HG03060 (cell line): Measurements from ENCODE around the gene EPHB2.

Experiments
- ATAC-seq: cut with Tn5 transposase; IDR thresholded peaks from one replicate; pipeline ENCODE4 v1.9.1; 2021; ENCODE audit warnings: low read depth, moderate number of reproducible peaks; ENCODE audit not compliant: unreplicated experiment

EPHB2 gene

DNA sequence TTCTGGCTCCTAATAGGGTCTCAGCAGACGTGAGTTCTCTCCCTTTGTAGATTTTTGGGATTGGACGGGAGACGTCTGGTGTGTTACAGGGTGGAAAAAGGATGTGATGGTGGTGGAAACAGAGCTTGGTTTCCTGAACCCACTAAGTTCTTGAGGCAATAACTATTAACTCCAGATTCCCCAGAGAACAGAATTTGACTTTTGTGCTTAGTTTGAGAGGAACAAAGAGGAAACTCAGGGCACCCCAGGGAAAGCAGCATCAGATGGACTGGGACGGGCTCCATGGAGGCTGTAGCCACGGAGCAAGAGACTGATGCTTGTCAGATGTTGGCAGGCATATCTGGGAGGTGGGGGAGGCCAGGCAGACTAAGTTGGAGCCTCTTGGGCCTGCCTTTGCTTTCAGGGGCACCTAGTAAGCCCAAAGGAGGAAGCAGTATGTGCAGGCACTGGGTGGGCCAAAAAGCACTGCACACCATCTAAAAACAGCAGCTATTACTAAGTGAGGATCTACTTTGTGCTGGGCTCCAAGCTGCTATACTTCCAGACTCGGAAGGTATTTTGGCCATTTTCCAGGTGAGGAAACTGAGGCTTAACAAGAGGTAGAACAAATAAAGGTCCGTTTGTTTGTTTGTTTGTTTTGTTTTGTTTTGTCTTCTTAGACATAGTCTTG is 66.9 kb downstream of the EPHB2 start:
- ATAC-seq, result no peak

DNA sequence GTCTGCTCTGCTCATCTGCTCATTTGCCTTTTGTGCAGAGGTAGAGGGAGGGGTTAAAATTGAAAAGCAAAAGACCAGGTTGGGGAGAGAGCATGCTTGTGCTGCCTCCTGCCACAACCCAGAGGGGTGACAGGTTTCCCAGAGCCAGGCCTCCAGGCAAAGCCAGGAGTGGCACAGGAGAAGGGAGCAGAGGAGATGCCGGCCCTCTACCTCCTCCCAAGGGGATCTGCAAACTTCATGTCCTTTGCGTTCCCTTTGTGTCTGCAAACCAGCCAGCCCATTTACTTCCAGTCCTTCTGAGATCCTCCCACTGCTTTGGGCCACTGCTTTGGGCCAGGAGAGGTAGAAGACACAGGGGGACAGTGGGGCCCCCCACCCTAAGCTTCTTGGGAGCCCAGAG is 67.8 kb downstream of the EPHB2 start:
- no peak for ATAC-seq

DNA sequence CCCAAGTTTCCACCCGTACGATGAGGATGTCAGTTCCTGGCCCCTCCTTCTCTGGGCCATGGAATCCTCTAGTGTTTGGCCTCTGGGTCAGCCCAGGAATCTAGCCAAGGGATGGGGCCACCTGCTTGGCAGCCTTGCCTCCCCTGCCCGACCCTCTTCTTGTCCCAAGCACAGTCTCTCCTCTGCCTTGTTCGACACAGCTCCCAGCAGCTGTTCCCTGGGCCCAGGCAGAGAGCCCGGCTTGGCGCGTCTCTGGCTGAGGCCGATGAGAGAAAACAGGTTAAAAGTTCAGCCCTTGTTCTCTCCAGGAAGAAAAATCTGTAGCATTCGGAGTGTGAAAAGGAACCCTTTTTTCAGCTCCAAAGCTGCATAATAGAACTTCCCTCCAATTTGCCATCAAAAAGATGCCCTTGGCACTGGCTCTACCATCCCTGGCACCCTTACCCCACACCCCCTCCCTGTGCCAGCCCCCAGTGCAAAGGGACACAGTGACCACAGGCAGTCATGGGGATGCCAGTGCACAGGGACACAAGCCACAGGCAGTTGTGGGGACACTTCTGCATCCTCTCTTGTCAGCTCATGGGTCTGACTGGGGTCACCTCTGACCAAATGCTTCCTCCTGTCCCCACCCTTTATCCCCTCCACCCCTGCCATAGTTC is 68.4 kb downstream of the EPHB2 start:
- ATAC-seq, result no peak

DNA sequence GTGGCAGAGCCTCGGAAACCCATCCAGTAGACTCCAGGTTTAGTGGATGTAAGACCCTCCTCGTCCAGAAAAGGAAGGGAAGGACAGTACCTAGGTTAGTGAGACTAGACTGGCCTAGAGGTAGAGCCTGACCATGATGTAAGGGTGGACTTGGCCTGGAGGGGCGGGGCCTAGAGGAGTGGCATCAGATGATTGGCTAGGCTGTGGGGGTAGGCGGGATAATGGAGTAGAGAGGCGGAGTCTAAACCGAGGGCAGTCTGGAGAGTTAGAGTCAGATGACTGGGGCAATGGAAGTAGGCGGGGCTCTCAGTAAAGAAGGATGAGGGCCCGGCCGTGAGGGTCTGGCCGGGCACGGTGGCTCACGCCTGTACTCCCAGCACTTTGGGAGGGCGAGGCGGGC is 70.1 kb downstream of the EPHB2 start:
- ATAC-seq, result no peak

DNA sequence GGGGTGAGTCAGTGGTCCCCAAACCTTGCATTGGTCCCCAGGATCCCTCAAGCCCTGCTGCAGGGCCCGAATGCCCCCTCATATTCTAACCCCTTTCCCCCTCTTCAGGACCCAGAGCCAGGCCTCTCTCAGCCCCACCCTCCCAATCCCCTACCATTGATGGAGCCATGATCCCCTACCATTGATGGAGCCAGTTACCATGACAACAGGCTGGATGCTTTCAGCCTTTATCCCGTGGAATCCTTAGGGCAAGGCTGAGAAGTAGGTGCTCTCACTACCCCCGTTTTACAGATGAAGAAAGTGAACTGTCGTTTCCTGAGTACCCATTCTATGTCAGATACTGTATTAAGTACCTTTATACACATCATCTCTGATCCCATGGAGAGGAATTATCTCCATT is 70.8 kb downstream of the EPHB2 start:
- no peak for ATAC-seq

DNA sequence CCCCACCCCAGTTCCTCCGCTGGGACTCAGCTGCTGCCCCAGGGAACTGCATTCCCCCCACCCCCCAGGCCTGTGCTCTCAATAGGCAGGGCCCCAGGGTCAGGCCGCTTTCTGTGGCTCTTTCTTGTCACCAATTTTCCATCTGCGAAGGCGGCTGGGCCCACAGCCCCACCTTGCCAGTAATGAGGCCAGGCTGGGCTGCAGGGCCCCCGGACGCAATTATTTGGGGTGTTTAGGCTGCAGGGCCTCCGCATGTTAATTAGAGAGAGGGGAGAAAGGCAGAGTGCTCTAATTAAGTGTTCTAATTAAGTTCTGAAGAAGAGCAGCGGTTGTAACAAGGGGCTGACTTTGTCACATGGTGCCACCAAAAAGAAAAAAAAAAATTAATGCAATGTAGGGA is 71.8 kb downstream of the EPHB2 start:
- no peak for ATAC-seq

DNA sequence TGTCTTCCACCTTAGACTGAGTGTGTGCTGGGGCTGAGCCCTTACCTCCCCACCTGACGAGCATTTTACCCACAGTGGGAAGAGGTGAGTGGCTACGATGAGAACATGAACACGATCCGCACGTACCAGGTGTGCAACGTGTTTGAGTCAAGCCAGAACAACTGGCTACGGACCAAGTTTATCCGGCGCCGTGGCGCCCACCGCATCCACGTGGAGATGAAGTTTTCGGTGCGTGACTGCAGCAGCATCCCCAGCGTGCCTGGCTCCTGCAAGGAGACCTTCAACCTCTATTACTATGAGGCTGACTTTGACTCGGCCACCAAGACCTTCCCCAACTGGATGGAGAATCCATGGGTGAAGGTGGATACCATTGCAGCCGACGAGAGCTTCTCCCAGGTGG is 73.7 kb downstream of the EPHB2 start:
- no peak for ATAC-seq

DNA sequence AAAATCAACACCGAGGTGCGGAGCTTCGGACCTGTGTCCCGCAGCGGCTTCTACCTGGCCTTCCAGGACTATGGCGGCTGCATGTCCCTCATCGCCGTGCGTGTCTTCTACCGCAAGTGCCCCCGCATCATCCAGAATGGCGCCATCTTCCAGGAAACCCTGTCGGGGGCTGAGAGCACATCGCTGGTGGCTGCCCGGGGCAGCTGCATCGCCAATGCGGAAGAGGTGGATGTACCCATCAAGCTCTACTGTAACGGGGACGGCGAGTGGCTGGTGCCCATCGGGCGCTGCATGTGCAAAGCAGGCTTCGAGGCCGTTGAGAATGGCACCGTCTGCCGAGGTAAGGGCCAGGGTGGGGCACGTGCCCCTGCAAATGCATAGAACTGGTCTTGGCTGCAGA is 74.1 kb downstream of the EPHB2 start:
- ATAC-seq, result no peak

DNA sequence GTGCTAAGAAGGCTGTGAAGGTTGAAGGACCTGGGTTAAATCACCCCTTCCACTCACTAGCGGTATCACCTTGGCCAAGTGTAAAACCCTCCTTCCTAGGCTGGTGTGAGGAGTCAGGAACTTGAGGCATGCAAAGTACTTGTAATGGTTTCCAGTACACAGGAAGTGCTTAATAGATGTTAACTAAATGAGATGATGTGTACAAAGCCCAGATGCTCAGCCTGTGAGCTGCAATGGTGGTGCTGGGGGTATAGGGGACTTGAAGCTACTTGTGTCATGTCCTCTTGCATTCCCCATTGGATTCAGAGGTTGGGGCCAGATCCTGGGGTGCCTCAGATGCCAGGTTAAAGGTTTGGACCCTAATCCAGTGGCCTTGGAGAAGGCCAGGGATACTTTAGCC is 75.5 kb downstream of the EPHB2 start:
- ATAC-seq, result no peak

DNA sequence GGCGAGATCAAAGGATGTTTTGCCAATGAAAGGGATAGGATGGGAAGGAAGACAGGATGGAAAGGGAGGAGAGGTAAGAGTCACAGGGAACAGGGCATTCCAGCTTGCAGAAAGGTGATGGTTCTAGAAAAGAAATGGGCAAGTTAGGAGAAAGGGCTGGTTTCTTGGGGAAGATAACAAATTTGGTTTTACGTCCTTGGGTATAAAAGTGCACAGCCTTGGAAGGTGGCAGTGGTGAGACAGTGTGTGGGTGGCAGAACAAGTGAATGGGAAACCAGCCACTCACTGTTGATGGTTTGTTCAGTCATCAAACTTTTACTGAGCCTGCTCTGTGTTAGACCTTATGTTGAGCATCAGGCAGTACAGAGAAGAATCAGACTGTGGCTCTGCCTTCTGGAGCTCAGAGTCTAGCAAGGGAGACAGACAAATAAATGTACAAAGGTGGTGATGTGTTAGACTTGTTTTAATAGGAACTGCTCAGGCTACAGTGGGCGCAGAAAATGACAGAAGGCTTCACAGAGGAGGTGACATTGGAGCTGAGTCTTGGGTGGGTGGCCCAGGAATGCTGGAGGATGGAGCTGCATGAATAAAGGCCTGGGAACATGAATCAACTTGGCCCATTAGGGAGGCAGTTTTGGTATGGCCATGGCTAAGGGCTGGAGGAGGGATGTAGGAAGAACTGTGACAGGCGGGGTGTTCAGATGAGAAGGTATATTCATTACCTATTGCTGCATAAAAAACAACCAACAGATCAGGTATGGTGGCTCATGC is 76.3 kb downstream of the EPHB2 start:
- ATAC-seq, result no peak

DNA sequence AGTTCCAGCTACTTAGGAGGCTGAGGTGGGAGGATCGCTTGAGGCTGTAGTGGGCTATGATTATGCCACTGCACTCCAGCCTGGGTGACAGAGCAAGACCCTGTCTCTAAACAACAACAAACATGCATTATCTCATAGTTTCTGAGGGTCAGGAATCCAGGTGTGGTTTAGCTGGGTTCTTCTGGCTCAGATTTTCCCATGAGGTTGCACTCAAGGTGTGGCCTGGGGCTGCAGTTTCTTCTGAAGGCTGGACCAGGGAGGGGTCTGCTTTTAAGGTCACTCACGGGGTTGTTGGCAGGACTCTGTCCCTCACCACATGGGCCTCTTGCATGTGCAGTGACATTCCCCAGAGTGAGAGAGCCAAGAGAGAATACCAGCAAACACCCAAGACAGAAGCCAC is 77.0 kb downstream of the EPHB2 start:
- no peak for ATAC-seq

DNA sequence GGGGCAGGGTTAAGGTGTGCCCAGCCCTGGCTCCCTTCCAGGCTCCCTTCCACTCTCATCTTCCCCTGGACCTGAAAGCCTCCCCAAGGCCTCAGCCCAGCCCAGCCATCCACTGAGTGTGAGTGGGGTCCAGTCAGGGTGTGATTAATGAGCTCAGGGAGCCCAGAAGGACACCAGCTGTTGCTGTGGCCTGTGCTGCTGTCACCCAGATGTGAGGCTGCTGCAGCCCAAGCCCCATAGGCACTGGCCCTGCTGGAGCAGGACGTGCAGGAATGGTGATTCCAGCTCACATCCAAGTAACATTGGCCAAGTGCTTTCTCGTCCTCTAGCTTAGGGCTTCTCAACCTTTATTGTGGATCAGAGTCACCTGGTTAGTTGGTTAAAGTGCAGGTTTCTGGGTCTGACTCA is 77.6 kb downstream of the EPHB2 start:
- no peak for ATAC-seq

DNA sequence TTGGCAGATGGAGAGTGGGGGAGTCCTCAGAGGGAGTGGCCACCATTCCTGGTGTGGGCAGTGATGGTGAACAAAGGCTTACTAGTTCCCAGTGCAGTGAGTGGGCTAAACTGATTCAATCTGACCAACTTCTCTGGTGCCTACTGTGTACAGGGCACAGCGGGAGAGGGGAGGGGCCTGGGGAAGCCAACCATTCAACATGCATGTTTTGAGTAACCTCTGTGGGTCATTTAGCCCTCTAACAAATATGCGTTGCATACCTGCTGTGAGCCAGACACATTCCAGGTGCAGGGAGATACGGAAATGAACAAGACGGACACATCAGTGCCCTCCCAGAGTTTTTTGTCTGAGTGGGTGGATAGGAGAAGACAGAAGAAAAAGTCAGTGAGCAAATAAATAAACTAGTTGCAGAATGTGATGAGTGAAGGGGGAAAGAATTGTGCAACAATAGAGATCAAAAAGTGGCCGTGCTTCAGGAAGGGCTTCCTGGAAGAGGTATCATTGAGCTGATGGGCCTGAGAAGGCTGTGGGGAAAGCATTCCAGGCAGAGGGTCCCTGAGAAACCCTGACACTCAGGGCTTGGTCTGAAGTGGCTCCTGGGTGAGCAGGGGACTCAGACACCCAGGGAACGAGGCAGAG is 78.8 kb downstream of the EPHB2 start:
- no peak for ATAC-seq

DNA sequence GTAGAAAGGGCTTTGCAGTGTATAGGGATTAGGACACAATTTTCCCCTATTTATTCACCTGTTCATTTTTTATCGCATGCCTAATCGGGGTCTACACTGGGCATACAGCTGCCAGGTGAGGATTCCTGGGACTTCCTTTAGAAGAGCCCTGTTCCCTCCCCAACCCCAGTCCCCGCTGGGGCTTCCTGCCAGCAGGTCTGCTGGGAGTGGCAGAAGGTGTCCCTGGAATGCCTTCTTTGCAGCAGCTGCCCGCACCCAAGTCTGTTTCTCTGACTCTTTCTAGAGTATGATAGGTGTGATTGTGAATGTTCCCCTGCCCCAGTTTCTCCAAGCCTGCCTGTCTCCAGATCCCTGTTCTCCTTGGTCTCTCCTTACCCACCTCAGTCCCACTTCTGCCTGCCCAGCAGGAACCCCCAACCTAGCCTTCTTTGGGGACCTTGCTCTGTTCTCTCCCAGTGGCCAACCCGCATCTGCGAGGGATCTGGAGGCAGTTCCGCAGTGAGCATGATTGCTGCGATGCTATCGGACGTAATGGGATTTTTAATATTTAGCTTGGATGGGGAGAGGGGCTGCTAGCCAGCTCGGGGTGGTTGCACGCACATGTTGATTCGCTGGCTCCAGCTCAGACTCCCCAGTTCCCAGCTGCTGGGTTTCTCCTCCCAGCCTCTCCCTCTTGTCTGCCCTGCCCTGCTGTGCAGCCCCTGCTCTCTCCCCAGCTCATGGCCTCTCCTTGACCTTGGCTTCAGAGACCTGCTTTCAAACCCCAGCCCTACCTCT is 79.8 kb downstream of the EPHB2 start:
- ATAC-seq, result no peak

DNA sequence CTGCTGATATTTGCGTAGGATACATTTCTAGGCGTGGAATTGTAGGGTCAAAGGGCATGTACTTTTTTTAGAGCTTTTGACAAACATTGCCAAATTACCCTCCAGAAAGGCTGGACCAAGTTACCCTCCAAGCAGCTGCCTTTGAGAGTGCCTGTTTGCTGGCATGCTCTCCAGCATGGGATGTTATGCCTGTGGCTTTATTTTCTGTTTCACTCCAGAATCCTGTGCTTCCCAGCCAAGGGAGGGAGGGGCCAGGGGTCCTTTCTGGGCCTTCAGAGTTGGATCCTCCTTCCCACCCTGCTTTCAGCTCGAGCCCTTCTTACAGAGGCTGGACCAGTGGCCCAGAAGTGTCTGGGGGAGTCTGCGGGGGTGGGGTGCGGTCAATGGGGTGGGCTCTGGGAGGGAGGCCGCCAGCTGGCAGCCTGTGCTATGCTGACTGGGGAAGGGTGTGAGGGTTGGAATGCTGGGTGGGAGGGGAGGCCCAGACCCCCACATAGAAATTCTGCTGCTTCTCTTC is 81.2 kb downstream of the EPHB2 start:
- no peak for ATAC-seq

DNA sequence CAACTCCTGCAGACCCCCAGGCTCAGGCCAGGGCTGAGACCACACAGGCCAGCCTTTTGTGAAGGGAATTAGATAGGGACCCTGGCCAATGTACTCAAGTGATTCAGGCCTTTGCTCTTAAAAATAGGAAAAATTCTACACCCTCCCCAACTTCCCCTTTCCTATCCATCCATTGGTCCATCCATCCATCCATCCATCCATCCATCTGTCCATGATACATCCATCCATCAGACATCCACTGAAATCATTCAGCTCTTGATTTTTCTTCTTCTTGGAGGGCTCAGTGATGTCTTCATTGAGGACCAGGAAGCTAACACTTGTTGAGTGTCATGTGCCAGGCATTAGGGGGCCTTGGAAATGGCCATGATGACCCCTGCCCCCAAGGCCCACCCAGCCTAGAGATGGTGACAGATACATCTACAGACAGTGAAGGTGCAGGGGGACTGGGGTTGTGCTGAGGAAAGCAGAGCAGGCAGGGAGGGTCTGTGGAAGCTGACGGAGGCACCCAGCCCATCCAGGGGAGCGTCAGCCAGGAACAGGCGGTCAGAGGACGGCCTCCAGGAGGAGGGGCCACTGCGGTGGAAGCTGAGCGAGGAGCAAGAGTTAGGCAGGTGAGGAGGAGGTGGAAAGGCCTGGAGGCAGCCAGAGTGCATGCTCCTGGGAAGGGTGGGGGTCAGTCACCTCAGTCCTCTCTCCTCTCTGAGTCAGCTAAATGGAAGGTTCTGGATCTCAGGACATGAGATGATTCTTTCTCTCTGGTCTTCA is 81.9 kb downstream of the EPHB2 start:
- no peak for ATAC-seq

DNA sequence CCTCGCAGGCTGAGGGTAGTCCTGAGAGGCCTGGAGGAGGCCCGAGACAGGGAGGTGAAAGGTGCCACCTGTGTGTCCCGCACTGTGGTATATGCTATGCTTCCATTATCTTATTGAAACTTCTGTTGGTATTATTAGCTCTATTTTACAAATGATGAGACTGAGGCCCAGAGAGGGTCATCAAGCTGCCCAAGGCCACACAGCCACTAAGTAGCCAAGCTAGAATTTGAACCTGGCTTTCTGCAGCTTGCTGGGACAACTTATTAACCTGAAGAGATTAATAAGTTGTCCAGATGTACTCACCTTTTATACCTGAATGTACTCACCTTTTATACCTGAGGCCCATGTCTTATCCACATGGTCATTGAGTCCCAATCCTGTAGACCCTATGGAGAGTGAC is 83.0 kb downstream of the EPHB2 start:
- ATAC-seq, result no peak

DNA sequence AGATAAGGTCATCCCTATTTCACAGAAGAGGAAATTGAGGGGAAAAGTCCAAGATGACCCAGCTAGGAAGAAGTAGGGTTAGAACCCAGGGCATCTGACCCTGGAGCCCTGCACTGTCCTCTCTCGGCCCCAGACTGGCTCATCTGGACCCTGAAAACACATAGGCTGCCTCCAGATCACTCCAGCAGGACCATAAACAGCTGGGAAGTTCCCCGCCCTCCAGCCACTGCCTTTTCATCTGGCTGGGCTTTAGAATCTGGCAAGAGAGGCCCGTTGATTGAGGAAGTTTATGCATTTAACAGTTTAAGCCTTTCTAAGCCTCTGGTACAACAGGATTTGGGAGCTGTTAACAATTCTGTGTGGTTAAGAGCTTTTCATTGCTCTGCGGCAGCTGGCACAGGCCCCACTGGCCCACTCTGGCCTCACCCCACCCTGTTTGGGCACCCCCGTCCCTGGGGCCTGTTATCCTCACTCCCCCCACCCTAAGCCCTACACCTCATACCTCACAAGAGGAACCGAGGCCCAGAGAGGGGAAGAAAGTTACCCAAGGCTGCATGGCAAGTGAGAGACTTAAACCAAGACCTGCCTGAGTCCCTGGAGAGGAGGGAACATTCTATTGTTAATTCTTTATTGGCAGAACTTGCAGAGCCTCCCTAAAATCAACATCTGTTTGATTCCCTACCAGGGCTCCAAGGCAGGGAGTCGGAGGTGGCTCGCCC is 84.2 kb downstream of the EPHB2 start:
- ATAC-seq, result no peak

DNA sequence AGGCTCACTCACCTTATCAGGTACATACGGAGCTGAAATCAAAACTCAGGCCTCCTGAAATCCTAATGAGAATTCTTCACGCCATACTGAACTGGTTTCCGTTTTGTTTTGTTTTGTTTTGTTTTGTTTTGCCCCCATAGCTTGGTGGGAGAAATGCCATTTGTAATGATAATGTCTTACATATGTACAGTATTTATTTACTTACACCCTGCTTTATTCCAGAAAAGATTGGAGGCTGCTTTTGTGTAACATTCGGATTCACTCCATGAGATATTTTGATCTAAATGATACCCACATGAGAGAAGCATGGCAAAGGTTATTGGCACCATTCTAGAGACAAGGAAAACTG is 84.7 kb downstream of the EPHB2 start:
- ATAC-seq, result no peak
